H9 (cell line): Measurements from ENCODE around the gene MLLT3. TPM values are rescaled to one million over a fixed set of nuclear protein-coding genes. Genes with fewer than 3 reads are reported as not detected.
A peak's percentile ranks its signal among the peaks of the same experiment; 100 is the strongest.

ENCODE experiments used
- DNase-seq: peaks from one replicate; pipeline ENCODE4 v3.0.0-alpha.2; 2017
- H2AFZ ChIP-seq: one replicate; pipeline ENCODE4 v1.6.1; 2013; ENCODE audit warnings: mild to moderate bottlenecking, low read length, control low read depth, moderate library complexity
- H2AK5ac ChIP-seq: 2 replicates; pipeline ENCODE4 v1.6.1; 2013; ENCODE audit warnings: low read length, control low read depth, mixed read lengths; ENCODE audit not compliant: insufficient read length
- H2BK120ac ChIP-seq: one replicate; pipeline ENCODE4 v1.6.1; 2013; ENCODE audit warnings: low read depth, mild to moderate bottlenecking, low read length, control low read depth, inconsistent platforms; ENCODE audit not compliant: poor library complexity, severe bottlenecking
- H2BK12ac ChIP-seq: 2 replicates; pipeline ENCODE4 v1.6.1; 2013; ENCODE audit warnings: low read length, control low read depth, mixed read lengths, low read depth; ENCODE audit not compliant: insufficient read length
- H2BK15ac ChIP-seq: 2 replicates; pipeline ENCODE4 v1.6.1; 2013; ENCODE audit warnings: low read depth, low read length, control low read depth
- H2BK20ac ChIP-seq: one replicate; pipeline ENCODE4 v1.6.1; 2013; ENCODE audit warnings: low read depth, mild to moderate bottlenecking, low read length, control low read depth, inconsistent platforms; ENCODE audit not compliant: poor library complexity, severe bottlenecking
- H2BK5ac ChIP-seq: 2 replicates; pipeline ENCODE4 v1.6.1; 2013; ENCODE audit warnings: low read length, control low read depth, mixed read lengths; ENCODE audit not compliant: insufficient read length
- H3K14ac ChIP-seq: 2 replicates; pipeline ENCODE4 v1.6.1; 2013; ENCODE audit warnings: low read length, control low read depth; ENCODE audit not compliant: insufficient read depth
- H3K18ac ChIP-seq: 2 replicates; pipeline ENCODE4 v1.6.1; 2013; ENCODE audit warnings: low read depth, mild to moderate bottlenecking, mixed read lengths, low read length, control low read depth; ENCODE audit not compliant: insufficient read length
- H3K23ac ChIP-seq: 2 replicates; pipeline ENCODE4 v1.6.1; 2013; ENCODE audit warnings: low read length, control low read depth, mixed read lengths, low read depth; ENCODE audit not compliant: insufficient read length
- H3K23me2 ChIP-seq: 2 replicates; pipeline ENCODE4 v1.6.1; 2013; ENCODE audit warnings: low read depth, mild to moderate bottlenecking, mixed read lengths, low read length, control low read depth; ENCODE audit not compliant: insufficient read length, poor library complexity, severe bottlenecking
- H3K27ac ChIP-seq: 2 replicates; pipeline ENCODE4 v1.5.1; 2013; ENCODE audit warnings: low read length, control low read depth, mixed read lengths, low read depth; ENCODE audit not compliant: insufficient read length
- H3K27me3 ChIP-seq: 2 replicates; pipeline ENCODE4 v1.6.1; 2013; ENCODE audit warnings: low read length, control low read depth, inconsistent platforms; ENCODE audit not compliant: insufficient read depth
- H3K4ac ChIP-seq: 2 replicates; pipeline ENCODE4 v1.6.1; 2013; ENCODE audit warnings: low read depth, mild to moderate bottlenecking, control low read depth, inconsistent platforms, low read length, moderate library complexity
- H3K4me1 ChIP-seq: 2 replicates; pipeline ENCODE4 v1.6.1; 2013; ENCODE audit warnings: low read length, control low read depth, inconsistent platforms; ENCODE audit not compliant: insufficient read depth
- H3K4me2 ChIP-seq: 2 replicates; pipeline ENCODE4 v1.6.1; 2013; ENCODE audit warnings: low read length, control low read depth, mixed read lengths; ENCODE audit not compliant: insufficient read length, insufficient read depth
- H3K56ac ChIP-seq: 2 replicates; pipeline ENCODE4 v1.6.1; 2013; ENCODE audit warnings: low read depth, mild to moderate bottlenecking, mixed read lengths, low read length, control low read depth; ENCODE audit not compliant: insufficient read length
- H3K79me1 ChIP-seq: 2 replicates; pipeline ENCODE4 v1.6.1; 2013; ENCODE audit warnings: low read depth, mild to moderate bottlenecking, moderate library complexity, low read length, control low read depth, inconsistent platforms; ENCODE audit not compliant: insufficient read depth, poor library complexity, severe bottlenecking
- H3K79me2 ChIP-seq: 2 replicates; pipeline ENCODE4 v1.6.1; 2013; ENCODE audit warnings: low read length, control low read depth, inconsistent platforms; ENCODE audit not compliant: insufficient read depth
- H3K9ac ChIP-seq: 2 replicates; pipeline ENCODE4 v1.6.1; 2013; ENCODE audit warnings: low read length, control low read depth, mixed read lengths; ENCODE audit not compliant: insufficient read length; ENCODE audit errors: extremely low read depth
- H3K9me3 ChIP-seq: one replicate; pipeline ENCODE4 v1.6.1; 2013; ENCODE audit warnings: low read depth, low read length, inconsistent platforms; ENCODE audit not compliant: control insufficient read depth
- H3T11ph ChIP-seq: one replicate; pipeline ENCODE4 v1.6.1; 2013; ENCODE audit warnings: mild to moderate bottlenecking, low read length, control low read depth, inconsistent platforms
- H4K20me1 ChIP-seq: one replicate; pipeline ENCODE4 v1.6.1; 2013; ENCODE audit not compliant: control insufficient read depth, insufficient read length, insufficient read depth
- H4K5ac ChIP-seq: 2 replicates; pipeline ENCODE4 v1.6.1; 2013; ENCODE audit warnings: low read depth, mild to moderate bottlenecking, mixed read lengths, low read length, control low read depth; ENCODE audit not compliant: insufficient read length
- H4K8ac ChIP-seq: replicated peaks from 2 replicates; pipeline ENCODE4 v1.6.1; 2013; ENCODE audit warnings: low read length, control low read depth, mixed read lengths, low read depth; ENCODE audit not compliant: insufficient read length
- H4K91ac ChIP-seq: 2 replicates; pipeline ENCODE4 v1.6.1; 2013; ENCODE audit warnings: low read depth, mild to moderate bottlenecking, moderate library complexity, mixed read lengths, low read length, control low read depth; ENCODE audit not compliant: insufficient read length
- H3K27ac Mint-ChIP-seq, 3 experiments: 2 replicates in 2 of 3; 3 replicates in 1 of 3; pipeline ENCODE4 v1.8.0; 2020 to 2021; ENCODE audit warnings: mixed read lengths in 3 of 3, mild to moderate bottlenecking in 1 of 3, moderate library complexity in 1 of 3
- H3K27me3 Mint-ChIP-seq: 2 replicates; pipeline ENCODE4 v1.8.0; 2021; ENCODE audit warnings: low read depth, mild to moderate bottlenecking, moderate library complexity, mixed read lengths
- H3K36me3 Mint-ChIP-seq, 3 experiments: 2 replicates in 2 of 3; 3 replicates in 1 of 3; pipeline ENCODE4 v1.8.0; 2020 to 2021; ENCODE audit warnings: low read depth in 3 of 3, mixed read lengths in 3 of 3; ENCODE audit not compliant: insufficient read depth in 1 of 3
- H3K4me1 Mint-ChIP-seq, 2 experiments: 2 replicates each; pipeline ENCODE4 v1.8.0; 2020; ENCODE audit warnings: mixed read lengths in 2 of 2
- H3K4me3 Mint-ChIP-seq, 2 experiments: 2 replicates in 1 of 2; 3 replicates in 1 of 2; pipeline ENCODE4 v1.8.0; 2020 to 2021; ENCODE audit warnings: mild to moderate bottlenecking in 2 of 2, mixed read lengths in 2 of 2, moderate library complexity in 1 of 2
- H3K9me3 Mint-ChIP-seq, 2 experiments: 2 replicates in 1 of 2; 3 replicates in 1 of 2; pipeline ENCODE4 v1.8.0; 2020; ENCODE audit warnings: mild to moderate bottlenecking in 2 of 2, mixed read lengths in 2 of 2, moderate library complexity in 1 of 2
- WGBS: extraction: QIAGEN DNeasy Blood & Tissue Kit; methylation state at CpG from one replicate; pipeline ENCODE4 v1.1.7; 2013; ENCODE audit warnings: missing lambda C conversion rate, low lambda C conversion rate, mixed read lengths; ENCODE audit not compliant: insufficient read length; ENCODE audit errors: extremely low coverage; 5-methylcytosine and 5-hydroxymethylcytosine counted together
- total RNA-seq: library from RNA; stranded (reverse); gene quantifications from 2 replicates; pipeline ENCODE4 v1.2.1, GENCODE V29; 2021
- TF ChIP-seq, protein P1 (sequence below): fragments of 200-600 bp; sonication (generic); conservative IDR thresholded peaks from 3 replicates; pipeline ENCODE4 v1.8.0; 2021; ENCODE audit warnings: antibody characterized with exemption, mild to moderate bottlenecking

The MLLT3 gene
- total RNA-seq, 1 experiment from 2014 or later = 3.9 TPM

GRCh38 chr9:20513126-20513913, 109.0 kb downstream of the MLLT3 start:
- H3K9me3 ChIP-seq = no peaks in the 10 kb centered on the region
- H2AK5ac ChIP-seq = no peak overlapping the region
- H3K4me1 ChIP-seq = no peaks in the 10 kb centered on the region
- TF ChIP-seq, protein P1, sequence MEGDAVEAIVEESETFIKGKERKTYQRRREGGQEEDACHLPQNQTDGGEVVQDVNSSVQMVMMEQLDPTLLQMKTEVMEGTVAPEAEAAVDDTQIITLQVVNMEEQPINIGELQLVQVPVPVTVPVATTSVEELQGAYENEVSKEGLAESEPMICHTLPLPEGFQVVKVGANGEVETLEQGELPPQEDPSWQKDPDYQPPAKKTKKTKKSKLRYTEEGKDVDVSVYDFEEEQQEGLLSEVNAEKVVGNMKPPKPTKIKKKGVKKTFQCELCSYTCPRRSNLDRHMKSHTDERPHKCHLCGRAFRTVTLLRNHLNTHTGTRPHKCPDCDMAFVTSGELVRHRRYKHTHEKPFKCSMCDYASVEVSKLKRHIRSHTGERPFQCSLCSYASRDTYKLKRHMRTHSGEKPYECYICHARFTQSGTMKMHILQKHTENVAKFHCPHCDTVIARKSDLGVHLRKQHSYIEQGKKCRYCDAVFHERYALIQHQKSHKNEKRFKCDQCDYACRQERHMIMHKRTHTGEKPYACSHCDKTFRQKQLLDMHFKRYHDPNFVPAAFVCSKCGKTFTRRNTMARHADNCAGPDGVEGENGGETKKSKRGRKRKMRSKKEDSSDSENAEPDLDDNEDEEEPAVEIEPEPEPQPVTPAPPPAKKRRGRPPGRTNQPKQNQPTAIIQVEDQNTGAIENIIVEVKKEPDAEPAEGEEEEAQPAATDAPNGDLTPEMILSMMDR = no peak
- no peak overlapping the region for H4K5ac ChIP-seq
- Mint-ChIP-seq H3K36me3 (peaks cover 0 to 4% (median 0%) of the 10 kb centered on the region in 3 experiments; a peak in 2 of 7 replicates), H3K27me3 (no peaks in the 10 kb centered on the region), H3K9me3 (no peaks in the 10 kb centered on the region), H3K27ac (peak overlapping the region in 1 of 3 experiments; percentile 32; a peak in 1 of 7 replicates), H3K4me3 (no peak overlapping the region), H3K4me1 (peaks cover 3 to 5% of the 10 kb centered on the region in 2 experiments; a peak in 3 of 4 replicates)
- H3K18ac ChIP-seq = no peak overlapping the region
- no peak overlapping the region for H2BK5ac ChIP-seq
- no peak overlapping the region for H2BK20ac ChIP-seq
- H3K79me2 ChIP-seq = no peaks in the 10 kb centered on the region
- H3K4me2 ChIP-seq = no peak overlapping the region
- H3K9ac ChIP-seq = no peak overlapping the region
- no peak overlapping the region for H4K8ac ChIP-seq
- no peak overlapping the region for H3K14ac ChIP-seq
- H3K23me2 ChIP-seq = no peaks in the 10 kb centered on the region
- H4K91ac ChIP-seq = no peak overlapping the region
- H4K20me1 ChIP-seq = no peaks in the 10 kb centered on the region
- no CpG with 5 or more reads among the region's 11 CpGs for WGBS
- H3K79me1 ChIP-seq = no peaks in the 10 kb centered on the region
- no peak overlapping the region for H3K4ac ChIP-seq
- H3K56ac ChIP-seq = no peak overlapping the region
- DNase-seq = no peak
- no peak overlapping the region for H3T11ph ChIP-seq
- no peak overlapping the region for H3K27ac ChIP-seq
- H3K23ac ChIP-seq = no peak overlapping the region
- H2AFZ ChIP-seq = no peak overlapping the region
- H2BK15ac ChIP-seq = no peak overlapping the region
- no peak overlapping the region for H2BK120ac ChIP-seq
- no peaks in the 10 kb centered on the region for H3K27me3 ChIP-seq
- no peak overlapping the region for H2BK12ac ChIP-seq
